Hematopoietic multipotent progenitor cell treated with erythropoietin and hydrocortisone succinate and interleukin-3 and kit ligand, for 17 days (in vitro differentiated cells): Measurements from ENCODE around the gene FNDC5.

Experiments
- DNase-seq: peaks from one replicate; pipeline ENCODE4 v3.0.0-alpha.2; 2015; ENCODE audit warnings: low spot score

The FNDC5 gene

DNA sequence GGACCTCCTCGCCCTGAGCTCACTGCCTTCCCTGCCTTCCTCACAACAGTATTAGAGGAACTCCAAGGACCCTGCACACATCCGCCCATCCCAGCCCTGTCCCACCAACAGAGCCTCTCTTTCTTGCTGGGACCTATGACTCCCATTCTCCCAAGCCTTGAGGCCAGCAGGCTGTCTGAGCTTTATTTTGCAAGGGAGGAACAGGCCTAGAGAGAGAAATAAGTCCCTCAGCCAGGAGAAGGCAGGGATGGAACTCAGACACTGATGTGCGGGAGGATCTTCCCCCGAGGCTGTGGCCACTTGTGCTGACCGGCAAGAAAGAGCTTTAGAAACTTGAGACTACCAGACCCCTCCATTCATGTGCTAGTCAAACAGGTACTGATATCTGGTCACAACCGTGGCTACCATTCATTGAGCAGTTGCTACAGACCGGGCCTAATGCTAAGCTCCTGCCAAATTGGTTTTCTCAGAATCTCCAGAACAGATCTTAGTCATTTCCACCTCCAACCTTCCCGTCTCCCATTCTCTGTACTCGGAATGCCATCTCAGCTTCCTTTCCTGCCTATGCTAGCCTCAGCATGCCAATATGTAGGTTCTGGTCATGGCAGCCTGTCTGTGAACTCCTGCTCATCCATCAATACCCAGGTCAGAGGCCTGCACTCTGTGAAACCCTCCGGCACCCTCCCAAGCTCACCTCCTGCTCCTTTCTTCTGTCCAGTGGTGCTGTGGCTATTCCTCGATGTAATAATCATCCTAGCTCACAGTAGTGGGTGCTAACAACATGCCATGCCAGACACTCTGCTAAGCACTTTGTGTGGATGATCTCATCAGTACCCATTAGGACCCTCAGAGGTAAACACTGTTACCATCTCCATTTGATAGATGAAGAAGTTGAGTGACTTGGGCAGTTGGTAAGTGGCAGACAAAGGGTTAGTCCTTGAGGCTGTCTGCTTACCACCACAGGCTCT is 26.7 kb upstream of the FNDC5 start:
- no peak for DNase-seq

DNA sequence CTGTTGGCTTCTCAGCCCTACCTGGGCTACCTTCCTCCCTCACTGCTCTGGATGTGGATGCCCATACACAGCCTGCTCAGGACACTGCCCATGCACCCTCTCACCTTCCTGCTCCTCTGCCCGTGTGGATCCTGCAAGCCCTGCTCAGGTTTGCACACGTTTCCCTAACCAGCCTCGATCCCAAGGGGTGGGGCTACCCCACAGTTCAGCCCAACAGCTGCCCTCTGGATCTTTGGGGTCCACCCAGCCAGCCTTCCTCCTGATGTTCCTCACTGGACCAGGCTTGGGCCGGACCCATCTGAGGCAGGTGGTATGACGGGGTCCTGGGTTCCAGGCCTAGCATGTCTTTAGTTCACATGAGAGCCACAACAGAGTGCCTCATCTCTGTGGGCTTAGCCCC is 25.7 kb upstream of the FNDC5 start:
- no peak for DNase-seq

DNA sequence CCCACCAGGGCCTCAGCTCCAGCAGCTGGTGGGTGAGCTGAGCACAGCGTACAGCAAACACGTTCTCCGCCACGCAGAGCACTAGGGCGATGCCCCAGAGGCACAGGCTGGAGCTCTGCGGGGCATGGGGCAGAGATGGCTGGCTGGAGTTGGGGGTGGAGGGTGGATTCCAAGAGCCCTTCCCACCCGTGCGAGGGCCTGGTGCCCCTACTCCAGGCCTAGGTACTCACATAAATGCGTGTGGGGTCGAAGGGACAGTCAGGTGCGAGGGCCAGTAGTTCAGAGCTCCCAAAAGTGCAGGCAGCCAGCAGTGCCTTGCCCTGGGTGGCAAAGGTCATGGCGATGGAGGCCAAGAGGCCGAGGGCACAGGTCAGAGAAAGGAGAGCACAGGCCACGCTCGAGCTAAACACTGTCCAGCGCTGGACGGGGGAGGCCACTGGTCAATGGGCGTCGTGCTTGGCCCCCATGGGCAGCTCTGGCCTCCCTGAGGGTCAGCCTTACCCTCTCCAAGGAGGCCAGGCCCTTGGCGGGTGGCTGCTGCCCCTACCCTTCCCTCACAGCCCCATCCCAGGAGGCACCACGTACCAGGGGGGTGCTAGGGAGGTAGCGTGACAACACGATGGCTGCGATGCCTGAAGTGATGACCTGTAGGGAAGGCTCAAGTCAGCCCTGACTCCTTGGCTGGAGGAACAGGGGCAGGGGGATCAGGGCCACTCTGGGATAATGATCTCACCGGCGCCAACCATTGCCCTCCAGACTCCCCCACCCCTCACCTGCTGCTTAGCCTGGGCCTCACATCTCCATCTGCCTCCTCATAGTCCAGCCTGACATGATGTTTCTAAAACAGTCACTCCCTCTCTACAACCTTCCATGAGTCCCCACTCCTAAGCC is 24.9 kb upstream of the FNDC5 start:
- no peak for DNase-seq

DNA sequence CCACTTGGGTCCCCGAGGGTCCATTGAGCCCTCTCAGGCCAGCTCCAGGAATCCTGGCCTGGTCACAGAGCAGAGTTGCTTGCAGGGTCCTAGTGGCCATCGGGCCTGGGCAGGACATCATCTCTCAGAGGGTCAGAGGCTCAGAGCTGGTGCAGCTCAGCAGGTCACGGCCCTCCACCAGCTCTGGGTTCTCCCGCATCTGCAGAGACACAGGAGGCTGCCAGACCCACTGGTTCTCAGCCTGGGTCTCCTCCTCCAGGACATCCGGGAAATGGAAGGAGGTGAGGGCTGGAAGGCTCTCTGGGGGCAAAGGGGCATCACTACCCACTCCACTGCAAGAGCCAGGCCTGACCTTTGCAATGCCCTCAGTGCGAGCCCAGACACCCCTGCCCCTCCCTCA is 24.0 kb upstream of the FNDC5 start:
- no peak for DNase-seq

DNA sequence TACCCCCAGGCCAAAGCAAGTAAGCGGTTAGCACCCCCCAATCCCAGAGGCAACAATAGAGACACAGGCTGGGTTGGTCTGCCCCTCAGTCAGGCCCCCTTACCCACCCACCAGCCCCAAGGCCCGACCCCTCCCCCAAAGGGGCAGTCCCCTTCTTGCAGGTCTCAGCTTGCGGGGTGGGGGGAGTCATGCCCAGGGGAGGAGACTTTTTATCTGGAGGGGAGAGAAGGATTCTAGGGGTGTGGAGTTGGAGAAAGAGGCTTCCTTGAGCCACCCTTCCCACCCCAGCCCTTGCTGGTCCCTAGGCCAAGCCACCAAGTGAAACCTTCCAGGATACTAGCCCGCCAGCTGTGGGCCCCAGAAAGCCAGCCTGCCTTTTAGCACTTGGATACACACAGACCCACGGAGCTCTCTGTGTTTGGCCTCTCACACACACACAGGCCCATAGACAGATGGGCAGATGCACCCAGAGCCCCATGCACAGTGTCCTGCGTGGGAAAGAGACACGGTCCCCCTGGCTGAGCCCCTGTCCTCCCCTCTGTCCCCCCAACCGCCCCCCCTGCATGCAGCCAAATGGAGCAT is 23.4 kb upstream of the FNDC5 start:
- no peak for DNase-seq

DNA sequence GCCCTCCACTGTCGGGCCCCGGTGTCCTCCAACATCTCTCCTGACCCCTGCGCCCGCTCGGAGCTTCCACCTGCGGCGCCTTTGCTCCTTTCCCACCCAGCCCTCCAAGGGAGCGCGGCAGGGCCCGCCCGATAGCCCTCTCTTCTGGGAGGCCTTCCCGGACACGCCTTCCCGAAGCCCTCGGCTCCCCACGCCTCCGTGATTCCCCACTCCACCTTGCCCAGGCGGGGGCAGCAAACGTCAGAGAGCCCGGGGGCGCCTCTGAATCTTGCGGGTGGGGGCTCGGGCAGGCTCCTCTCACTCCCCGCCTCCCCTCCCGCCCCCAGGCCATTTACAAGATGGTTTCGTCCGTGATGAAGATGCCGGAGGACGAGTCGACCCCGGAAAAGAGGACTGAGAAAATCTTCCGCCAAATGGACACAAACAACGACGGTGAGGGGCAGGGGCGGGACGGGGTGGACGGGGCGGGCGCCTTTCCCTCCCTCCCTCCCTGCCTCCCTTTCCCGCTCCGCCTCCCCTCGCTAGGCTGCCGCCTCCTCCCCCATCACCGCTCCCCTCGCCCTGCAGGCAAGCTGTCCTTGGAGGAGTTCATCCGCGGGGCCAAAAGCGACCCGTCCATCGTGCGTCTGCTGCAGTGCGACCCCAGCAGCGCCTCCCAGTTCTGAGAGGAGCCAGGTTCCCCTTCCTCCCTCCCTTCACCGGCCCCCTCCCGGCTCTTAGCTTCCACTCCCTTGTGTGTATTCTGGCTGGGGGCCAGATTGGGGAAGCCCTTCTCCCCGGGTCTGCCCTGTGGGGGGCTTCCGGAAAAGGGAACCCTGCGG is 22.7 kb upstream of the FNDC5 start:
- no peak for DNase-seq

DNA sequence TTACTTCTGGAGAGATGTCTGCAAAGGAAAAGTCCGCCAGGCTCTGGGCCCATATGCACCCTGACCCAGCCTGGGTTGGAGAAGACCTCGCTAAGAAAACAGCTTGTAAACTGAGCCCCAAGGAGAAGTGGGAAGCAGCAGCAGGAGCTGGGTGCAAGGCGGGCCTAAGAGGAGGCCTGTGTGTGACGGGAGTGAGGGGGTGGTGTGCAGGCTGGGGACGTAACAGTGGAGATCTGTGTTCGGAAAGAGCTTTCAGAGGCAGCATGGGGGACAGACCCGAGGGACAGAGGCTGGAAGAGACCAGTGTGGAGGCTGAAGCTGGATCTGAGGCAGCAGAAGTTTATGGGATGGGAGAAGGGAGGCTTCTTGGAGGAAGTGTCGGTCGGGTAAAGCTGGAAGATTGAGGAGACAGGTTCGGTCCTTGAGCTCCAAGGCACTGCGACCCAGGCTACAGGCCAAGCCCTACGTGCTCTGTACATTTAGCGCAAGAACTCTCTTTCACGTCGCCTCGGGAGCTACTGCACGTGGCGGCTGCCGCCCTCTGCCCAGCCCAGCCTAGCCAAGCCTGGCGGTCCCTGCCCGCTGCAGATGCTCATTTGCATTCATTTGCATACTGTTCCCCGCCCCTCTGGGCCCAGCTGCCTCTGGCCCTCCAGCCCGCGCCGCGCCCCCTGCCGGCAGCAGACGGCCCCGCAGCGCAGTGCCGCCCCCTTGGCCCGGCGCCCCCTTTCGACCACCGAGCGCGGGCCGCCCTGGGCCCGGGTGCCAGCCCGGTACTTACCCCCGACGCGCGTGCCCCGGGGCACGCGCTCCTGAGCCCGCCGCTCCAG is 21.9 kb upstream of the FNDC5 start:
- no peak for DNase-seq

DNA sequence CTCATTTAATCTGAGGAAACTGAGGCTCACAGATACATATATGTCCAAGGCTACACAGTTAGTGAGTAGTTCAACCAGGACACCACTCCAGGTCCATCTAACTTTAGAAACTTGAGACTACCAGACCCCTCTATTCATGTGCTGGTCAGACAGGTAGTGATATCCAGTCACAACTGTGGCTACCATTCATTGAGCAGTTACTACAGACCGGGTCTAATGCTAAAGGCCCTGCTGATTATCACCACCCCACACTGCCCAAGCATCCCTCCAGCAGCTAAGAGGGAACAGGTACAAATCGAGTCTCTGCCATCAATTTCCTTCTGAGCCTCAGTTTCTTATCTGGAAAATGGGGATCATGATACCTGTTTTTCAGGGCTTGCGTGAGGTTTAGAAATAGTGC is 20.9 kb upstream of the FNDC5 start:
- no peak for DNase-seq

DNA sequence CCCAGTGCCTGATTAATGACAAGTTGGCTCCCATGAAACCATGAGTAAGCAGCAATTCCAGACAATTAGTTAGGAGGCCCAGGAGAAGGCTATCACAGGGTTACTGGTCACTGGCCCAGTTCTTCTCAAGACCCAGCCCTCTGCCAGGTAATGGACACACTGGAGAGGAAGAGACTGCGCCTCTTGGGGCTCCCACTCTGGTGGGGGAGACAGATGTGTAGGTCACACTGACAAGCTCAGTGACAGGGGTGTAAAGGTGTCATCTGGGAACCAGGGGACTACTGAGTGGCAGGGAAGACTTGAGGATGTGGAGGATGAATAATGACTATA is 20.5 kb upstream of the FNDC5 start:
- no peak for DNase-seq

DNA sequence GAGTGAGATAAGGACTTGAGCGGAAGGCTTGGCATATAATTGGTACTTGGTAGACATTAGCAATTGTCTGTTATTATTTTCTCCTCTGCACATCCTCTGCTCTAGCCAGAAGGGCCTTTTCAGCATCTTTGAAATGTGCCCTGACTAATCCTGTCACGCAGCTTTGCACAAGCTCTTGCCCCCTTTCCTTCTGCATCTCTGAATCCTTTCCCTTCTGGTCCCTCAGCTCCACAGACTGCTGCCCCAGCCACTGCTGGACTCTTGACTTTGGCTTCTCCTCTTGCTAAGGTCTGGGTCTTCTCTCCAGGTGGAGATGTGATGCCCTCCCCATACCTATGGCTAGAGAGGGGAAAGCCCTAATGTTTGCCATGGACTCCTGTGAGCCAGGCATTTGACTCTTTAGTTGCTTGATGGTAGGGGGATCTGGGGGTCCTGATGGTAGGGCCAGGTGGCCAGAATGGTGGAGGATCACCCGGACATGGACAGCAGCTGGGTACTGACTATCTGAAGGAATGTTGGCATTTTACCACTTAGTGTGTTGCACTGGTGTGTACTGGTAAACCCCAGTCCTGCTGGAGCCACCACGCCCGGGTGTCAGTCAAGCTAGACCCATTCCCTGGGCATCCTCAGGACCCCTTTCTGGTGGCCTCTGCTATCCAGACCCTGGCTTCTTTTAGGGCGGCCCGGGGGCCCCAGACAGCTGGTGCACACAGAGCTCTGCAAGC is 20.0 kb upstream of the FNDC5 start:
- no peak for DNase-seq

DNA sequence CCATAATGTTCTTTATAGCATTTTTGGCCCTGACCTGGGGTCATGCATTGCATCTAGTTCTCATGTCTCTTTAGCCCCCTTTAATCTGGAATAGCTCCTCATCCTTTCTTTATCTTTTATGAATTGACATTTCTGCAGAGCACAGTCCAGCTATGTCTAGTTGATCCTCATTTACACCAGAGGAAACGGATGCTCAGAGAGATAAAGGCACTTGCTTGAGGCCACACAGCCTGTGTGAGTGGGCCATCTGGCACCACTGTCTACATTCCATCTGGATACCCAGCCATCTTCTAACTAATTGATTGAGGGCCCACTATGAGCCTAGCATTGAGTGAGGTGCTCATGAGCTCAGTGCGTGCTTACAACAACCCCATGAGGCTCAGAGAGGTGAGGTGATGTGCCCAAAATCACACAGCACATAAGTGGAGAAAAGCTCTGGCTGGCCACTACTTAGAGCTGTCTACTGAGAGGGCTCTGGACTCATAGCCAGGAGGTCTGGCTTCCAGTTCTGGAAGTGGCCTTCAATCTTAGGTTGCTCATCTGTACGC is 19.1 kb upstream of the FNDC5 start:
- DNase-seq: no peak

DNA sequence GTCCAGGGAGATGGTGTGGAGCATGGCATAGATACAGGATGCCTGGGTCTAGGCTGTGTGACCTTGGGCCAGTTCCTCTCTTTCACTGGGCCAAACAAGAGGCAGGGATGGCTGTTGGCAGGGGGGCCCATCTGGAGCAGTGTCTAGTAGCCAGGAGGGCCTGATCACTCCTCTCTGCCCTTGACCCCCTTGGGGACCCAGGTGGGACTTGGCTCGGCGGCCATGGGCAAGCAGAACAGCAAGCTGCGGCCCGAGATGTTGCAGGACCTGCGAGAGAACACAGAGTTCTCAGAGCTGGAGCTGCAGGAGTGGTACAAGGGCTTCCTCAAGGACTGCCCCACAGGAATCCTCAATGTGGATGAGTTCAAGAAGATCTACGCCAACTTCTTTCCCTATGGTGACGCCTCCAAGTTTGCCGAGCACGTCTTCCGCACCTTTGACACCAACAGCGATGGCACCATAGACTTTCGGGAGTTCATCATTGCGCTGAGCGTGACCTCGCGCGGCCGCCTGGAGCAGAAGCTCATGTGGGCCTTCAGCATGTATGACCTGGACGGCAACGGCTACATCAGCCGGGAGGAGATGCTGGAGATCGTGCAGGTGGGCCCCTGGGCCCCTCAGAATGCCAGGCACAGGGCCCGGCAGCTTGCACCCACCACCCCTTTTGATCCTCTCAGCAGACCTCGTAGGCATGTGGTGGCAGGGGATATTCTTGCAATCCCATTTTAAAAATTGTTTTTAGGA is 18.1 kb upstream of the FNDC5 start:
- no peak for DNase-seq

DNA sequence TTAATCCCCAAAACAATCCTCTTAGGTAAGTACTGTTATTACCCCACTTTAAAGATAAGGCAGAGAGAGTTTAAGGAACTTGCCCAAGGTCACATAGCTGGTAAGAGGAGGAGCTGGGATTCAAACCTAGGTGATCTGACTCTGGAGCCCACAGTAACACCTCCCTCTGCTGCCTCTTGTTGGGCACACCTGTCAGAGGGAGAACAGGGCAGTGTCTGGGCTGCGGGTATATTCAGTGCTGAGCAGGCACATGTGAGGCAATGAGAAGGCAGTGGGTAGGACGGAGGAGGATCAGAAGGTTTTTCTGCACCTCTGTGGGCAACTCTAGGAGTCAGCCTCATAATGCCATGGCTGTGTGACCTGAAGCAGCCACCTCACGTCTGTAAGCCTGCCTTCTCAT is 17.4 kb upstream of the FNDC5 start:
- DNase-seq: no peak

DNA sequence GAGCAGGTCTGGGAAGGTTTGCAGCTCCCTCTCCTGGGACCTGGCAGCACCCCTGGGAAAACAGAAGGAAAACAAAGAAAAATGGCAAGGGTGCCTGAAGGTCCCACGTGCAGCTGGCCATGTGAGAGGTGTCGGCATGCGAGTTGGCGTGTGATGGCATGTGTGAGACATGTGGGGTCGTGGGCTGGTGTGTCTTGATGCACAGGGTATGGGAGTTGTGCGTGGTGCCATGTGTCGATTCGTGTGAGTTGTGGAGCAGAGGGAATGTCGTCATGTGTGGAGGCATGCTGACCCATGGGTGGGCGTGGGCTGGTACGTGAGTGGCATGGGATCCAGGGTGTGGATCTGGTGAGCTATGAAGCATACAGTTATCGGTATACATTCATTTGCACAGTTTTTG is 16.9 kb upstream of the FNDC5 start:
- no peak for DNase-seq

DNA sequence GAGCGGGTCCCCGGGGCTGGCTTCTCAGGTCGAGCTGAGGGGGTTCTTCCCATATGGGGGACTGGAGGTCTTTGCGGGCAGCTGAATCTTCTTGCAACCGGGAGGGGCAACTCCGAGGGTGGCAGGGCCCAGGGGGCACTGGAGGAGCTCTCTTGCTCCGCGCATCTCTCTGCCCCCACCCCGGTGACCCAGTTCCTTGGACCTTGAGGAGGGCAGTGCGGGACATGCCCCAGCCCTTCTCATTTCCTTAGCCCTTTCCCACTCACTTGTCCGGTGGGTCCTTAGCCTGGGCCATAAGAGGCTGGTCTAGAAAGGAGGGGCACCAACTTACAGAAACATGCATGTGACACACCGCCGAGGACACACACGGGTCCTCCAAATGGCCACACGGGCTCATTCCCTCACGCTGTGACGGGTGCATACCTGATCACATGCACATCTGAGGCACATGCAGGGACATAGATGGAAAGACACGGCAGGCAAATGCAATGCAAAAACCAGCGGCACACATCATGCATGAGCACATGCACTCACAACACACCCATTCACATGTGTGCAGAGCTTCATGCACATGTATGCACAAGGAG is 16.2 kb upstream of the FNDC5 start:
- DNase-seq: no peak

DNA sequence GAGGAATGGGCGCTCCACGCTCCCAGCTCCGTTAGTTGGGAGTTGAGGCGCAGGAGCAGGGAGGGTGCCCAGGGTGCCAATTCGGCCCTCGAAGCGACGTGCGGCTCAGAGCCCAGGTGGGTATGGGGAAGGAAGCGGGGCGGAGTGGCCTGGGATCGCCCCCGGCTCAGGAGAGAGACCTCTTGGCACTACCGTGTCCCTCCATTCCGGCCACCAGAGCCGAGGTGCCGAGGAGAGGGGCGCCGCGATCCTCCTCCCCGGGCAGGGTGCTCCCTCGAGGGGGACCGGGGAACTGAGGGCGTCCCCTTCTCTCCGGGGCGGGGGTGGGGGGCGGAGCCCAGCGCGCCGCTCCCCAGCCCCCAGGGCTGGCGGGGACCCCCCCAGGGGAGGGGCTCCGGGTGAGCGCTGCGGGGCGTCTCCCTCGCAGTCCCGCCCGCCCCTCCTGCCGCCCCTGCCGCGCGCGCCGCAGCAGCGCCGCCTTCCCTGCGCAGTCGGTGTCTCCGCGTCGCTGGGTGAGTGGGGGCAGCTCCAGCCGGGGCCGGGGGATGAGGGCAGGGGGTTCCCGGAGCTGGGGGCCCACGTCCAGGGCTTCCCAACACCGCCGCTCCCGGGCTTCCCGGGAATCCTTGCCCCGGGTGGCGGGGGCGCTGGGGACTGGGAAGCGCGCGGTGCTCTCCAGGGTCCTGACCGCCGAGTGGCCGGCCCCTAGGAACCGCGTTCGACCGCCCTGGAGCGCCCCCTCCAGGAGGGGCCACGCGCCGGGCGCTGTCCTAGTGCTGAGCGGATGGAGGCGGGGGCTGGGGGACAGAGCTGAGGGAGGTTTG is 15.5 kb upstream of the FNDC5 start, which contains the start of gene HPCA:
TSS of gene HPCA (plus strand) at position 488 of the 824 bp plus-strand sequence. CDS start 2,408 bp downstream, outside the sequence.
- DNase-seq: no peak

DNA sequence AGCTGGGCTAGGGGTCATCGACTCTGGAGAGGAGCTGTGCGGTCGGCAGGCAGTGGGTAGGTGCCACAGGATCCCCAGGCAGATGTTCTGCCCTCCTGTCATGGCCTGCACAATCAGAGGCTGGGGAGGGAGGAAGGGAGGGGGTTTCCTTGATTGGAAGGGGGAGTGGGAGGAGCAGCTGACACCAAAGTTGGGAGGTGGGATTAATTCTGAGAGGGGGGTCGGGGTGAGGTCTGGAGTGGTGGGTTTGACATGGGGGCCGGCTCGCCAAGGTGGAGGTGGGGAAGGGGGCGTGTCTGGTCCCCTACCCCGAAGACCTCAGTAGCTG is 14.9 kb upstream of the FNDC5 start:
- DNase-seq: no peak

DNA sequence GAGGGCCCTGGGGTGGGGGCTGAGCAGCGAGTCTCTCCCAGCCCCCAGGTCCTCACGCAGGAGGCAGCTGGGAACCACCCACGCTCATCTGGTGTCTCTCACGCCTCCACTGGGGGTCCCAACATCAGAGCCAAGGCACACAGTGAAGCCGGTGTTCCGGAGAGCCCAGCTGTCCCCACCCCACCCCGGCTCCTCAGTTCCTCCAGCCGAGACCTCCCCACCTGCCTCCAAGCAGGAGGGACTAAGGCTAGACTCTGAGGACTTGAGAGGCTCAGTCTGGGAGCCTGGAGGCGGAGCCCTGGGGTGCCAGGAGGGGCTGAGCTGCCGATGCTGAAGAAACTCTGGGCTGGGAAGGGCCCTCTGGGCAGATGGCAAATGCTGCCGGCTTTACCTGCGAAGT is 14.0 kb upstream of the FNDC5 start:
- no peak for DNase-seq
